HUES6 (cell line): ENCODE data around the gene FPR3.
"Not testable (repeated sequence)": the region's sequence is repeated elsewhere in the genome, so short reads cannot be mapped to it uniquely, and the experiment has no call there.

Source experiments
- H3K27ac ChIP-seq: 2 replicates; pipeline ENCODE4 v1.7.0; 2013; ENCODE audit warnings: low read depth, mild to moderate bottlenecking, low read length, inconsistent platforms
- H3K27me3 ChIP-seq: 2 replicates; pipeline ENCODE4 v1.6.1; 2013; ENCODE audit warnings: low read length; ENCODE audit not compliant: control insufficient read depth, insufficient read depth
- H3K36me3 ChIP-seq: 2 replicates; pipeline ENCODE4 v1.6.1; 2013; ENCODE audit warnings: low read length; ENCODE audit not compliant: control insufficient read depth, insufficient read depth
- H3K4me1 ChIP-seq: 2 replicates; pipeline ENCODE4 v1.6.1; 2013; ENCODE audit warnings: low read length; ENCODE audit not compliant: control insufficient read depth, insufficient read depth
- H3K4me3 ChIP-seq: 2 replicates; pipeline ENCODE4 v1.5.1; 2013; ENCODE audit warnings: low read depth, low read length
- H3K9ac ChIP-seq: one replicate; pipeline ENCODE4 v1.6.1; 2013; ENCODE audit warnings: mild to moderate bottlenecking, low read length
- H3K9me3 ChIP-seq: 2 replicates; pipeline ENCODE4 v1.6.1; 2013; ENCODE audit warnings: low read depth, low read length; ENCODE audit not compliant: control insufficient read depth, insufficient read depth

FPR3 gene

GRCh38 chr19:51766461-51766860 is 28.5 kb upstream of the FPR3 start:
- H3K9ac ChIP-seq, result no peak overlapping the region
- no peaks in the 10 kb centered on the region for H3K9me3 ChIP-seq
- no peak overlapping the region for H3K4me3 ChIP-seq
- H3K27ac ChIP-seq, result no peak overlapping the region
- H3K4me1 ChIP-seq, result no peaks in the 10 kb centered on the region
- peaks cover 5% of the 10 kb centered on the region; the same call in 1 of the 2 replicates for H3K27me3 ChIP-seq
- no peaks in the 10 kb centered on the region for H3K36me3 ChIP-seq

- H3K27me3 ChIP-seq, result peaks cover 5% of the 10 kb centered on the region; the same call in 1 of the 2 replicates
- no peaks in the 10 kb centered on the region for H3K36me3 ChIP-seq
- no peaks in the 10 kb centered on the region for H3K4me1 ChIP-seq
- H3K27ac ChIP-seq, result no peak overlapping the region
- H3K9me3 ChIP-seq, result 0 out of 2 replicates have a peak, but pooled peaks cover 3% of the 10 kb centered on the region
- H3K9ac ChIP-seq, result no peak overlapping the region
- H3K4me3 ChIP-seq, result no peak overlapping the region
These were observed 23.4 kb upstream of the FPR3 start for GRCh38 chr19:51771376-51772130.

- no peak overlapping the region for H3K4me3 ChIP-seq
- H3K4me1 ChIP-seq, result no peaks in the 10 kb centered on the region
- no peak overlapping the region for H3K27ac ChIP-seq
- H3K9ac ChIP-seq, result no peak overlapping the region
- H3K27me3 ChIP-seq, result peaks cover 4% of the 10 kb centered on the region; the same call in 1 of the 2 replicates
- 0 out of 2 replicates have a peak, but pooled peaks cover 3% of the 10 kb centered on the region for H3K9me3 ChIP-seq
- no peaks in the 10 kb centered on the region for H3K36me3 ChIP-seq
These were observed 22.0 kb upstream of the FPR3 start for GRCh38 chr19:51772977-51773376.

GRCh38 chr19:51776561-51776960 is 18.4 kb upstream of the FPR3 start:
- H3K4me1 ChIP-seq, H3K36me3 ChIP-seq, H3K9ac ChIP-seq, H3K27ac ChIP-seq, H3K9me3 ChIP-seq, H3K4me3 ChIP-seq: not testable (repeated sequence)
- H3K27me3 ChIP-seq, result peaks cover 26% of the 10 kb centered on the region

GRCh38 chr19:51777570-51778462 is 17.1 kb upstream of the FPR3 start:
- H3K4me1 ChIP-seq, result no peaks in the 10 kb centered on the region
- no peaks in the 10 kb centered on the region for H3K36me3 ChIP-seq
- H3K27me3 ChIP-seq, result peaks cover 30% of the 10 kb centered on the region
- H3K9me3 ChIP-seq, result 0 out of 2 replicates have a peak, but pooled peaks cover 2% of the 10 kb centered on the region
- no peak overlapping the region for H3K9ac ChIP-seq
- H3K27ac ChIP-seq, result no peak overlapping the region
- no peak overlapping the region for H3K4me3 ChIP-seq

GRCh38 chr19:51779181-51779580 is 15.8 kb upstream of the FPR3 start:
- no peaks in the 10 kb centered on the region for H3K9me3 ChIP-seq
- H3K36me3 ChIP-seq, result no peaks in the 10 kb centered on the region
- no peaks in the 10 kb centered on the region for H3K4me1 ChIP-seq
- peaks cover 30% of the 10 kb centered on the region for H3K27me3 ChIP-seq
- no peak overlapping the region for H3K27ac ChIP-seq
- H3K4me3 ChIP-seq, result no peak overlapping the region
- H3K9ac ChIP-seq, result no peak overlapping the region

- H3K27ac ChIP-seq, result no peak overlapping the region
- no peaks in the 10 kb centered on the region for H3K4me1 ChIP-seq
- H3K9me3 ChIP-seq, result no peaks in the 10 kb centered on the region
- H3K9ac ChIP-seq, result no peak overlapping the region
- no peak overlapping the region for H3K4me3 ChIP-seq
- no peaks in the 10 kb centered on the region for H3K36me3 ChIP-seq
- H3K27me3 ChIP-seq, result peaks cover 30% of the 10 kb centered on the region
These were observed 15.3 kb upstream of the FPR3 start for GRCh38 chr19:51779703-51780102.

GRCh38 chr19:51780270-51780669 is 14.7 kb upstream of the FPR3 start:
- Histone ChIP-seq H3K27ac (no peak overlapping the region), H3K4me1 (no peaks in the 10 kb centered on the region), H3K27me3 (peaks cover 30% of the 10 kb centered on the region), H3K4me3 (no peak overlapping the region), H3K36me3 (no peaks in the 10 kb centered on the region), H3K9me3 (no peaks in the 10 kb centered on the region), H3K9ac (no peak overlapping the region)

GRCh38 chr19:51781999-51782398 is 13.0 kb upstream of the FPR3 start:
- H3K4me3 ChIP-seq, result no peak overlapping the region
- H3K9ac ChIP-seq, result no peak overlapping the region
- H3K27me3 ChIP-seq, result peaks cover 30% of the 10 kb centered on the region
- H3K36me3 ChIP-seq, result no peaks in the 10 kb centered on the region
- H3K4me1 ChIP-seq, result no peaks in the 10 kb centered on the region
- H3K27ac ChIP-seq, result no peak overlapping the region
- no peaks in the 10 kb centered on the region for H3K9me3 ChIP-seq

GRCh38 chr19:51783372-51783771 is 11.6 kb upstream of the FPR3 start:
- H3K4me1 ChIP-seq, result no peaks in the 10 kb centered on the region

More at GRCh38 chr19:51783372-51783771, 11.6 kb upstream of the FPR3 start:
- H3K9me3 ChIP-seq, result no peaks in the 10 kb centered on the region
- no peak overlapping the region for H3K9ac ChIP-seq
- no peak overlapping the region for H3K27ac ChIP-seq
- H3K4me3 ChIP-seq, result no peak overlapping the region
- no peaks in the 10 kb centered on the region for H3K36me3 ChIP-seq
- H3K27me3 ChIP-seq, result peaks cover 30% of the 10 kb centered on the region
